Stimulated activated CD4-positive, alpha-beta T cell treated with anti-CD3 and anti-CD28 coated beads, TNF-alpha, amount 100 ng/mL, for 4 hours (primary cell): ENCODE measurements around the gene TBC1D8.

ENCODE experiments used
- DNase-seq, 3 experiments: peaks; one replicate each; pipeline ENCODE4 v3.0.0-alpha.2; 2020; ENCODE audit warnings: low read depth in 3 of 3

The TBC1D8 gene

GRCh38 chr2:101111917-101112771 is 39.0 kb downstream of the TBC1D8 start:
- DNase-seq, result no peak

GRCh38 chr2:101111262-101111838 is 39.8 kb downstream of the TBC1D8 start:
- no peak for DNase-seq

- no peak for DNase-seq
Measured at GRCh38 chr2:101109451-101110118, 41.6 kb downstream of the TBC1D8 start.

GRCh38 chr2:101108357-101108756 is 42.8 kb downstream of the TBC1D8 start:
- DNase-seq, result no peak

- DNase-seq, result no peak
Measured at GRCh38 chr2:101107241-101107640, 43.9 kb downstream of the TBC1D8 start.

- DNase-seq, result no peak
Measured at GRCh38 chr2:101106453-101107181, 44.6 kb downstream of the TBC1D8 start.

GRCh38 chr2:101105654-101106053 is 45.5 kb downstream of the TBC1D8 start:
- no peak for DNase-seq

GRCh38 chr2:101097638-101098037 is 53.5 kb downstream of the TBC1D8 start:
- DNase-seq, result no peak

- no peak for DNase-seq
Measured at GRCh38 chr2:101096619-101097142, 54.5 kb downstream of the TBC1D8 start.

GRCh38 chr2:101094351-101094750 is 56.8 kb downstream of the TBC1D8 start:
- DNase-seq, result no peak

- no peak for DNase-seq
Measured at GRCh38 chr2:101089942-101090799, 61.0 kb downstream of the TBC1D8 start.

- no peak for DNase-seq
Measured at GRCh38 chr2:101089419-101089818, 61.8 kb downstream of the TBC1D8 start.

- DNase-seq, result no peak
Measured at GRCh38 chr2:101087638-101088037, 63.5 kb downstream of the TBC1D8 start.

GRCh38 chr2:101083613-101084012 is 67.6 kb downstream of the TBC1D8 start:
- no peak for DNase-seq

GRCh38 chr2:101082998-101083397 is 68.2 kb downstream of the TBC1D8 start:
- DNase-seq, result no peak

GRCh38 chr2:101081375-101081907 is 69.7 kb downstream of the TBC1D8 start:
- no peak for DNase-seq

GRCh38 chr2:101080211-101081068 is 70.7 kb downstream of the TBC1D8 start:
- DNase-seq, result no peak

GRCh38 chr2:101076581-101076980 is 74.6 kb downstream of the TBC1D8 start:
- no peak for DNase-seq

GRCh38 chr2:101064868-101065549 is 86.2 kb downstream of the TBC1D8 start:
- DNase-seq, result no peak
